Measurements from ENCODE around the gene ATOX1.

GRCh38 chr5:151696470-151697061, 61.9 kb downstream of the ATOX1 start:
- TF ChIP-seq YY1 (IDR thresholded peaks at IDR 0.05; ENCODE audit: insufficient read depth, insufficient read length): no peak
- no peak for TF ChIP-seq ZNF274 (IDR thresholded peaks at IDR 0.05; ENCODE audit: low read depth, low read length)
- TF ChIP-seq SUZ12 (IDR thresholded peaks at IDR 0.05; ENCODE audit: extremely low read depth, insufficient read depth, insufficient read length): no peak
